SH-SY5Y (cell line): Measurements from ENCODE around the gene MAPK6.

ENCODE experiments used
- GATA2 ChIP-seq: IDR thresholded peaks from 2 replicates; pipeline ENCODE4 v1.6.1; 2011; ENCODE audit warnings: mild to moderate bottlenecking, low read depth, low read length
- GATA3 ChIP-seq: IDR thresholded peaks from 2 replicates; pipeline ENCODE4 v1.6.1; 2011; ENCODE audit warnings: low read depth, mild to moderate bottlenecking, low read length, moderate library complexity

DNA sequence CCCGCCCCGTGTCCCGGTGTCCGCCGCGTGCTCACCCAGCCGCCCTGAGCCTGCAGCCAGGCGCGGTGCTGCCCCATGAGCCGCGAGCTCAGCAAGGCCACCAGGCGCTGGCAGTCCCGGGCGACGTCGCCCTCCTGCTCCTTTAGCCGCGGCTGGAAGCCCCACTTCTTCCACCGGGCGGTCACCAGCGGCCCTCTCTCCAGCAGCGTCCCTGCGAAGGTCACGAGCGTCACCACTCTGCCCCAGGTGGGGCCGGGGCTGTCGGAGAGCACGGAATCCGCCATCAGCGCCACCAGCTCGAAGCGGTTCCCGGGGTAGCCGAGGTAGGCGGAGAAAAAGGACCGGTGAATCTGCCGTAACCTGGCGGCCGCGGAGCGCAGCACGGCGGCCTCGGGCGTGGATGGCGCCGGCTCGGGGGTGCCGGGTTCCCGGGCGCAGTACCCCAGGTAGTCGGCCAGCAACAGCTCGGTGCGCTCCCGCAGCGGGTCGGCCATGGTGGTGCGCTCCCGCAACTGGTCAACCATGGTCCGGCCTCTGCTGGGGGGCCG lies 93.3 kb downstream of the MAPK6 start:
- TF ChIP-seq GATA3, result no peak
- no peak for TF ChIP-seq GATA2
